ENCODE measurements around the gene MAP3K12. TPM values are rescaled to one million over a fixed set of nuclear protein-coding genes. Genes with fewer than 3 reads are reported as not detected.
A peak's percentile ranks its signal among the peaks of the same experiment; 100 is the strongest.

Gene MAP3K12
- total and polyA plus RNA-seq, 2 of the 4 experiments (the other 2 are of a cell fraction), result 29.0 to 52.5 TPM

- H3K56ac ChIP-seq (ENCODE audit: extremely low read depth, insufficient read depth, low read length), result no peak overlapping the region
- H3K14ac ChIP-seq (replicated peaks; ENCODE audit: low read depth, low read length), result peak overlapping the region; percentile 34; the same call in 1 of the 2 replicates
- intact Hi-C loops (cut with micrococcal nuclease), result no loop called here
- dilution Hi-C loops (cut with HindIII; ENCODE audit: low sequenced_read_pairs, unreplicated experiment), result no loop called here
- no peak overlapping the region for H3K9ac ChIP-seq (ENCODE audit: low read depth, low read length)
- H3K18ac ChIP-seq (ENCODE audit: low read depth, low read length), result no peak overlapping the region
- ChIA-PET POLR2A (ENCODE audit: unreplicated experiment) (interaction anchor here (0.5 to 0.6 kb wide), 2 partner anchors 14 to 28 kb away, joined by 3 to 13 read pairs; no protein-coding TSS in a partner anchor), CTCF (no interaction called here)
- peaks cover 32 to 86% of the 10 kb centered on the region in 2 experiments for H3K79me1 ChIP-seq (ENCODE audit: low read depth in 1 of 2, low read length in 2 of 2)
- no peak overlapping the region for H2BK15ac ChIP-seq (ENCODE audit: low read depth, low read length)
- no peak overlapping the region for H4K91ac ChIP-seq (ENCODE audit: insufficient read depth, low read depth, low read length)
- H2AK9ac ChIP-seq (replicated peaks; ENCODE audit: low read depth, low read length, poor library complexity), result no peak overlapping the region
- peaks cover 94% of the 10 kb centered on the region for H4K20me1 ChIP-seq (ENCODE audit: insufficient read depth, low read length)
- no peak overlapping the region for H2AK5ac ChIP-seq (ENCODE audit: low read depth, low read length)
- H3K23ac ChIP-seq (ENCODE audit: low read depth, low read length), result peak overlapping the region; percentile 45; the same call in 1 of the 2 replicates
- no peak for ATAC-seq (ENCODE audit: low read depth)
- no peaks in the 10 kb centered on the region for H3K9me3 ChIP-seq (ENCODE audit: control insufficient read depth, insufficient read depth, low read length)
- H3K4me2 ChIP-seq (ENCODE audit: low read depth, low read length), result no peak overlapping the region
- no peak overlapping the region for H2BK20ac ChIP-seq (ENCODE audit: low read depth, low read length)
- 100% methylated on average over 1 of the region's 1 CpG; no CpG with 5 or more reads in 1 of the 2 experiments for WGBS, 2 experiments (ENCODE audit: extremely low coverage in 2 of 2, insufficient read length in 1 of 2)
- no peak overlapping the region for H2AFZ ChIP-seq (replicated peaks; ENCODE audit: low read length, poor library complexity)
- peaks cover 19% of the 10 kb centered on the region for H3K4me1 ChIP-seq (ENCODE audit: control insufficient read depth, insufficient read depth, low read length)
- DNase-seq, result no peak
- H3K9me1 ChIP-seq (ENCODE audit: insufficient read depth, low read length), result peaks cover 4% of the 10 kb centered on the region; the same call in 1 of the 2 replicates
- no peak overlapping the region for H2BK120ac ChIP-seq (ENCODE audit: low read depth, low read length)
- H2BK5ac ChIP-seq (ENCODE audit: low read depth, low read length, poor library complexity, severe bottlenecking), result no peak overlapping the region
- no peak for TF ChIP-seq RFX5 (IDR thresholded peaks at IDR 0.05; ENCODE audit: low read depth, low read length)
- TF ChIP-seq RCOR1 (IDR thresholded peaks at IDR 0.05; ENCODE audit: insufficient replicate concordance, low read length), result no peak
- TF ChIP-seq POLR2A (IDR thresholded peaks at IDR 0.05; ENCODE audit: low read depth, low read length), result no peak
- no peak for TF ChIP-seq USF2 (IDR thresholded peaks at IDR 0.05; ENCODE audit: low read depth, low read length)
- TF ChIP-seq CHD1 (IDR thresholded peaks at IDR 0.05; ENCODE audit: low read depth, low read length), result no peak
- TF ChIP-seq MAFK (IDR thresholded peaks at IDR 0.05; ENCODE audit: low read depth, low read length), result no peak
- TF ChIP-seq ELK1 (IDR thresholded peaks at IDR 0.05; ENCODE audit: borderline replicate concordance, low read depth, low read length), result no peak
- BruUV-seq (replicated peaks), result no TSS peak
- no peak overlapping the region for H4K5ac ChIP-seq (ENCODE audit: low read depth, low read length)
- H4K8ac ChIP-seq (ENCODE audit: low read depth in 2 of 2, low read length in 2 of 2), result no peak overlapping the region
- no peak overlapping the region for H3K4ac ChIP-seq (ENCODE audit: low read depth, low read length)
- no peaks in the 10 kb centered on the region for H3K27me3 ChIP-seq (ENCODE audit: control insufficient read depth, insufficient read depth, low read length)
- no peak overlapping the region for H3K4me3 ChIP-seq (ENCODE audit: insufficient read depth, low read depth, low read length)
- peaks cover 79% of the 10 kb centered on the region for H3K36me3 ChIP-seq (ENCODE audit: control insufficient read depth, insufficient read depth, low read length)
- in situ Hi-C loops (cut with MboI; ENCODE audit: low sequenced_read_pairs), result no loop called here
- H3K27ac ChIP-seq (ENCODE audit: insufficient read depth, low read length), result no peak overlapping the region
Measured at GRCh38 chr12:53478865-53479264, 20.4 kb downstream of the MAP3K12 start.

All from IMR-90 (cell line).